ENCODE data around the gene NCKAP5L. TPM values are rescaled to one million over a fixed set of nuclear protein-coding genes. Genes with fewer than 3 reads are reported as not detected.

NCKAP5L gene
- total and polyA plus RNA-seq, 2 of the 8 experiments (the other 6 are each of a cell fraction or from before 2014, with no cell fraction given), result 9.4 to 27.9 TPM

DNA sequence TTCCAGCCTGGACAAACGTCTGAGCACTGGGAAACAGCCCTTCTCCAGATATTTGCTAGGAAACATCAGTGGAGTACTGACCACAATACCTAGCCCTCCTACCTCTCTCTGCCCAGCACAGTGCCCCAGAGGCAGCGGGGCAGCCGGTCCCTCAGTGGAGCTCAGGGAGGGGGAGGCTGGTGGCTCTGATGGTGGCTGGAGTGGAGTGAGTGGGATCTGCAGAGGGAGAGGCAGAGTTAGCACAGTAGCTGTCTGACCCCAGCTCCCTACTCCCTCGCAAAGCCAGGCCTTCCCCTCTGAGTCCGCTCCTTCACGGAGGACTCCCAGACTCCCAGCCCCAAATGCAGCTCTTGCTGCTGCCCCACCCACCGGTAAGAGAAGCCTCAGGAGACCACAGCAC, 30.0 kb downstream of the NCKAP5L start:
- Histone ChIP-seq H3K4ac (replicated peaks; ENCODE audit: insufficient read length, low read depth, low read length) (no peak overlapping the region), H3K79me1 (ENCODE audit: low read depth, low read length) (no peaks in the 10 kb centered on the region), H4K20me1 (replicated peaks in 1 of 2; ENCODE audit: control insufficient read depth in 1 of 2, insufficient read depth in 2 of 2, low read length in 2 of 2) (peaks cover 2 to 12% of the 10 kb centered on the region in 2 experiments), H2BK5ac (ENCODE audit: low read depth, low read length) (no peak overlapping the region), H3K23ac (ENCODE audit: insufficient read length) (no peak overlapping the region), H3K4me2 (ENCODE audit: insufficient read depth in 1 of 2, low read depth in 2 of 2, low read length in 2 of 2) (no peak overlapping the region), H3K14ac (ENCODE audit: insufficient read length) (no peak overlapping the region), H3K9me3 (ENCODE audit: insufficient read depth in 2 of 2, low read depth in 1 of 2, low read length in 1 of 2) (no peaks in the 10 kb centered on the region), H2BK12ac (ENCODE audit: low read depth, low read length) (no peak overlapping the region), H3K23me2 (ENCODE audit: low read depth, low read length) (no peaks in the 10 kb centered on the region), H2AK5ac (ENCODE audit: low read depth, low read length) (no peak overlapping the region), H3K56ac (replicated peaks; ENCODE audit: insufficient read length, low read depth, low read length) (no peak overlapping the region), H3K9ac (replicated peaks in 1 of 4; ENCODE audit: extremely low read depth in 1 of 4, low read depth in 3 of 4, low read length in 3 of 4) (no peak overlapping the region), H3K27ac (ENCODE audit: low read depth, low read length) (no peak overlapping the region), H3K4me3 (ENCODE audit: extremely low read depth in 1 of 4, insufficient read depth in 2 of 4, low read depth in 3 of 4, low read length in 4 of 4) (no peak overlapping the region), H3K36me3 (ENCODE audit: control insufficient read depth in 2 of 4, insufficient read depth in 4 of 4, low read length in 3 of 4) (peaks cover 5 to 32% (median 18%) of the 10 kb centered on the region in 4 experiments), H2BK20ac (ENCODE audit: low read length) (no peak overlapping the region), H3K79me2 (ENCODE audit: control insufficient read depth in 1 of 2, insufficient read depth in 2 of 2, low read length in 2 of 2) (no peaks in the 10 kb centered on the region), H2AFZ (ENCODE audit: low read length) (no peak overlapping the region), H3K18ac (ENCODE audit: extremely low read depth, low read length) (no peak overlapping the region), H4K91ac (replicated peaks; ENCODE audit: insufficient read length, low read length) (no peak overlapping the region), H4K8ac (ENCODE audit: extremely low read depth, insufficient read depth, low read length) (no peak overlapping the region), H2BK120ac (replicated peaks; ENCODE audit: low read depth, low read length) (no peak overlapping the region), H3K27me3 (replicated peaks in 1 of 4; ENCODE audit: control insufficient read depth in 3 of 4, extremely low read depth in 1 of 4, insufficient read depth in 3 of 4, low read length in 3 of 4) (no peaks in the 10 kb centered on the region), H3K4me1 (replicated peaks in 1 of 4; ENCODE audit: control insufficient read depth in 3 of 4, insufficient read depth in 4 of 4, low read length in 3 of 4) (no peaks in the 10 kb centered on the region), H4K5ac (ENCODE audit: insufficient read length, low read depth, low read length) (no peak overlapping the region), H2BK15ac (ENCODE audit: low read length) (no peak overlapping the region)
- POLR2A ChIA-PET (ENCODE audit: partially characterized antibody), result interaction anchor here (0.6 to 2.9 kb wide), 4 partner anchors 12 to 153 kb away, joined by 3 to 12 read pairs (median 5); no protein-coding TSS in a partner anchor
- FAIRE-seq (no peak), DNase-seq (ENCODE audit: low read depth in 1 of 2, low spot score in 2 of 2) (no peak)
- 87% methylated on average over 7 of the region's 7 CpGs; no CpG with 5 or more reads in 1 of the 2 experiments for WGBS, 2 experiments (ENCODE audit: extremely low coverage in 1 of 2, insufficient coverage in 1 of 2, insufficient read length in 1 of 2, insufficient replicate concordance in 2 of 2, low coverage in 1 of 2, low lambda C conversion rate in 2 of 2, missing lambda C conversion rate in 1 of 2)
- CTCF ChIA-PET (ENCODE audit: partially characterized antibody), result interaction anchor here (1.0 to 8.1 kb wide), 10 partner anchors 10 to 169 kb away, joined by 3 to 54 read pairs (median 6); partner anchors contain the start of gene TMBIM6
- TF ChIP-seq CHD1 (IDR thresholded peaks at IDR 0.05; ENCODE audit: low read depth, low read length) (no peak), GABPA (IDR thresholded peaks at IDR 0.05; ENCODE audit: borderline replicate concordance, insufficient read depth, low read length) (no peak), NRF1 (IDR thresholded peaks at IDR 0.05; ENCODE audit: low read depth, low read length) (no peak), SP1 (IDR thresholded peaks at IDR 0.05; ENCODE audit: low read depth, low read length) (no peak), SP2 (IDR thresholded peaks at IDR 0.05; ENCODE audit: low read length) (no peak), TAF7 (optimal IDR thresholded peaks at IDR 0.05; ENCODE audit: borderline replicate concordance, low read depth, low read length) (no peak), EP300 (IDR thresholded peaks at IDR 0.05; ENCODE audit: borderline replicate concordance in 1 of 2, low read depth in 2 of 2, low read length in 2 of 2) (no peak), SIX5 (IDR thresholded peaks at IDR 0.05; ENCODE audit: low read depth, low read length) (no peak), POLR2A (IDR thresholded peaks at IDR 0.05; ENCODE audit: control extremely low read depth in 1 of 2, low read depth in 2 of 2, low read length in 2 of 2) (no peak), GTF2F1 (IDR thresholded peaks at IDR 0.05; ENCODE audit: borderline replicate concordance, low read depth, low read length) (no peak), RNF2 (IDR thresholded peaks at IDR 0.05; ENCODE audit: borderline replicate concordance, low read depth, low read length, missing control alignments, poor library complexity, severe bottlenecking) (no peak), SRF (IDR thresholded peaks at IDR 0.05; ENCODE audit: low read depth, low read length) (no peak), SIRT6 (IDR thresholded peaks at IDR 0.05; ENCODE audit: low read length) (no peak)
- TF ChIP-seq, protein P1, sequence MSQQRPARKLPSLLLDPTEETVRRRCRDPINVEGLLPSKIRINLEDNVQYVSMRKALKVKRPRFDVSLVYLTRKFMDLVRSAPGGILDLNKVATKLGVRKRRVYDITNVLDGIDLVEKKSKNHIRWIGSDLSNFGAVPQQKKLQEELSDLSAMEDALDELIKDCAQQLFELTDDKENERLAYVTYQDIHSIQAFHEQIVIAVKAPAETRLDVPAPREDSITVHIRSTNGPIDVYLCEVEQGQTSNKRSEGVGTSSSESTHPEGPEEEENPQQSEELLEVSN (IDR thresholded peaks at IDR 0.05), result no peak

Measured in H1 (cell line).